Measurements from ENCODE around the gene MORF4L2.

The MORF4L2 gene

GRCh38 chrX:103688946-103689345 is 2.4 kb upstream of the MORF4L2 start:
- H3K4me1 ChIP-seq (ENCODE audit: low read depth, poor library complexity, severe bottlenecking): peaks cover 14% of the 10 kb centered on the region
- no peak overlapping the region for H3K4me3 ChIP-seq (IDR thresholded peaks at IDR 0.05; ENCODE audit: insufficient read depth, low read depth, low read length)
- no peaks in the 10 kb centered on the region; the same call in 1 of the 2 replicates for H3K36me3 ChIP-seq (ENCODE audit: insufficient read depth)
- no peak overlapping the region; the same call in 1 of the 2 replicates for H3K4me2 ChIP-seq
- TF ChIP-seq CTCF (conservative IDR thresholded peaks at IDR 0.05; ENCODE audit: low read depth, low read length): peak; percentile 76
- no peaks in the 10 kb centered on the region for H4K20me1 ChIP-seq (ENCODE audit: insufficient read depth)
- peaks cover 25% of the 10 kb centered on the region for H3K79me2 ChIP-seq (ENCODE audit: insufficient read depth, low read depth)
- no peak overlapping the region for H2AFZ ChIP-seq (ENCODE audit: low read depth)
- H3K27me3 ChIP-seq (ENCODE audit: insufficient read depth, low read depth): no peaks in the 10 kb centered on the region
- no peak overlapping the region for H3K27ac ChIP-seq
- H3K9ac ChIP-seq: no peak overlapping the region

GRCh38 chrX:103687696-103688201 is 1.2 kb upstream of the MORF4L2 start:
- Histone ChIP-seq H3K4me2 (peak overlapping the region; percentile 73; the same call in 1 of the 2 replicates), H4K20me1 (ENCODE audit: insufficient read depth) (no peaks in the 10 kb centered on the region), H3K27me3 (ENCODE audit: insufficient read depth, low read depth) (no peaks in the 10 kb centered on the region), H3K36me3 (ENCODE audit: insufficient read depth) (no peaks in the 10 kb centered on the region; the same call in 1 of the 2 replicates), H3K27ac (peak overlapping the region; percentile 99), H2AFZ (ENCODE audit: low read depth) (peak overlapping the region; percentile 86), H3K4me1 (ENCODE audit: low read depth, poor library complexity, severe bottlenecking) (peaks cover 14% of the 10 kb centered on the region), H3K9ac (peak overlapping the region; percentile 99), H3K79me2 (ENCODE audit: insufficient read depth, low read depth) (peaks cover 29% of the 10 kb centered on the region), H3K4me3 (IDR thresholded peaks at IDR 0.05; ENCODE audit: insufficient read depth, low read depth, low read length) (no peak overlapping the region)
- peak; percentile 73 for TF ChIP-seq CTCF (conservative IDR thresholded peaks at IDR 0.05; ENCODE audit: low read depth, low read length)

GRCh38 chrX:103687073-103687695 is 685 bp upstream of the MORF4L2 start:
- Histone ChIP-seq H3K4me2 (peak overlapping the region; percentile 73), H3K9ac (peak overlapping the region; percentile 99), H3K27me3 (ENCODE audit: insufficient read depth, low read depth) (no peaks in the 10 kb centered on the region), H3K4me1 (ENCODE audit: low read depth, poor library complexity, severe bottlenecking) (peaks cover 14% of the 10 kb centered on the region), H3K27ac (peak overlapping the region; percentile 99), H3K4me3 (IDR thresholded peaks at IDR 0.05; ENCODE audit: insufficient read depth, low read depth, low read length) (no peak overlapping the region), H3K79me2 (ENCODE audit: insufficient read depth, low read depth) (peaks cover 29% of the 10 kb centered on the region), H2AFZ (ENCODE audit: low read depth) (peak overlapping the region; percentile 86), H4K20me1 (ENCODE audit: insufficient read depth) (no peaks in the 10 kb centered on the region), H3K36me3 (ENCODE audit: insufficient read depth) (no peaks in the 10 kb centered on the region; the same call in 1 of the 2 replicates)
- TF ChIP-seq CTCF (conservative IDR thresholded peaks at IDR 0.05; ENCODE audit: low read depth, low read length): peak; percentile 26; the same call in 1 of the 2 replicates

GRCh38 chrX:103685396-103685795 is 1.1 kb downstream of the MORF4L2 start:
- H3K36me3 ChIP-seq (ENCODE audit: insufficient read depth): no peaks in the 10 kb centered on the region; the same call in 1 of the 2 replicates
- peak overlapping the region; percentile 99 for H3K9ac ChIP-seq
- peaks cover 29% of the 10 kb centered on the region for H3K79me2 ChIP-seq (ENCODE audit: insufficient read depth, low read depth)
- H3K27me3 ChIP-seq (ENCODE audit: insufficient read depth, low read depth): no peaks in the 10 kb centered on the region
- H3K4me2 ChIP-seq: peak overlapping the region; percentile 80
- TF ChIP-seq CTCF (conservative IDR thresholded peaks at IDR 0.05; ENCODE audit: low read depth, low read length): no peak
- no peaks in the 10 kb centered on the region for H4K20me1 ChIP-seq (ENCODE audit: insufficient read depth)
- peaks cover 22% of the 10 kb centered on the region for H3K4me1 ChIP-seq (ENCODE audit: low read depth, poor library complexity, severe bottlenecking)
- H3K27ac ChIP-seq: peak overlapping the region; percentile 99
- no peak overlapping the region for H2AFZ ChIP-seq (ENCODE audit: low read depth)
- H3K4me3 ChIP-seq (IDR thresholded peaks at IDR 0.05; ENCODE audit: insufficient read depth, low read depth, low read length): no peak overlapping the region

Data from KMS-11 (cell line).